Progenitor cell of endocrine pancreas (in vitro differentiated cells): ENCODE measurements around the gene LSM2. TPM values are rescaled to one million over a fixed set of nuclear protein-coding genes. Genes with fewer than 3 reads are reported as not detected.
"Not testable (repeated sequence)": the region's sequence is repeated elsewhere in the genome, so short reads cannot be mapped to it uniquely, and the experiment has no call there.

Experiments used
- DNase-seq: peaks from one replicate; pipeline ENCODE4 v3.0.0; 2021; ENCODE audit warnings: low spot score; ENCODE audit not compliant: unreplicated experiment
- H3K27ac Mint-ChIP-seq: 2 replicates; pipeline ENCODE4 v1.8.0; 2021; ENCODE audit warnings: mild to moderate bottlenecking, moderate library complexity, mixed read lengths
- H3K27me3 Mint-ChIP-seq: 2 replicates; pipeline ENCODE4 v1.8.0; 2021; ENCODE audit warnings: mixed read lengths
- H3K36me3 Mint-ChIP-seq: 2 replicates; pipeline ENCODE4 v1.8.0; 2022; ENCODE audit warnings: mixed read lengths; ENCODE audit not compliant: insufficient read depth
- H3K4me1 Mint-ChIP-seq: 2 replicates; pipeline ENCODE4 v1.8.0; 2021; ENCODE audit warnings: low read depth, mixed read lengths
- H3K4me3 Mint-ChIP-seq: 2 replicates; pipeline ENCODE4 v1.8.0; 2021; ENCODE audit warnings: low read depth, mild to moderate bottlenecking, moderate library complexity, mixed read lengths
- H3K9me3 Mint-ChIP-seq: 2 replicates; pipeline ENCODE4 v1.8.0; 2021; ENCODE audit warnings: low read depth, mixed read lengths
- total RNA-seq: library from RNA; stranded (reverse); gene quantifications from 2 replicates; pipeline ENCODE4 v1.2.1, GENCODE V29; 2021
- TF ChIP-seq, protein P1 (sequence below): fragments of 200-600 bp; sonication (generic); IDR thresholded peaks from one replicate; pipeline ENCODE4 v1.5.0; 2021; ENCODE audit warnings: antibody characterized with exemption, mild to moderate bottlenecking; ENCODE audit not compliant: unreplicated experiment

Gene LSM2
- total RNA-seq, 1 donor from 2014 or later = 80.4 TPM

DNA sequence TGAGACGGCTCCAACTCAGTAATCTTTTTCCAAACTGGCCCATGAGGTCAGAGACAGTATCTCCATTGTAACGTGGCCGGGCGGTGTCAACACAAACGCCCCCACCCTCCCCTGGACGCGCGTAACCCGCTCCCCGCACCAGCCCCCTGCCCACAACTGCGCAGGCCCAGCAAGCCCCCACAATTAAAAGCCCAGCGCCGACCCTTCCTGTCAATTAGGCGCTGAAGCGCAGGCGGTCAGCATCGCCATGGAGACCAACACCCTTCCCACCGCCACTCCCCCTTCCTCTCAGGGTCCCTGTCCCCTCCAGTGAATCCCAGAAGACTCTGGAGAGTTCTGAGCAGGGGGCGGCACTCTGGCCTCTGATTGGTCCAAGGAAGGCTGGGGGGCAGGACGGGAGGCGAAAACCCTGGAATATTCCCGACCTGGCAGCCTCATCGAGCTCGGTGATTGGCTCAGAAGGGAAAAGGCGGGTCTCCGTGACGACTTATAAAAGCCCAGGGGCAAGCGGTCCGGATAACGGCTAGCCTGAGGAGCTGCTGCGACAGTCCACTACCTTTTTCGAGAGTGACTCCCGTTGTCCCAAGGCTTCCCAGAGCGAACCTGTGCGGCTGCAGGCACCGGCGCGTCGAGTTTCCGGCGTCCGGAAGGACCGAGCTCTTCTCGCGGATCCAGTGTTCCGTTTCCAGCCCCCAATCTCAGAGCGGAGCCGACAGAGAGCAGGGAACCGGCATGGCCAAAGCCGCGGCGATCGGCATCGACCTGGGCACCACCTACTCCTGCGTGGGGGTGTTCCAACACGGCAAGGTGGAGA lies 8.5 kb upstream of the LSM2 start, which contains the start of the genes HSPA1A and HSPA1L:
HSPA1A (plus strand) TSS at position 519 of the 814 bp plus-strand sequence; CDS start at position 733, 214 bp downstream.
HSPA1L (minus strand) TSS at position 259 of the 814 bp plus-strand sequence. CDS start 3,311 bp downstream, outside the sequence.
- H3K27ac Mint-ChIP-seq = peak within 1 kb of the TSS; percentile 98
- TF ChIP-seq, protein P1, sequence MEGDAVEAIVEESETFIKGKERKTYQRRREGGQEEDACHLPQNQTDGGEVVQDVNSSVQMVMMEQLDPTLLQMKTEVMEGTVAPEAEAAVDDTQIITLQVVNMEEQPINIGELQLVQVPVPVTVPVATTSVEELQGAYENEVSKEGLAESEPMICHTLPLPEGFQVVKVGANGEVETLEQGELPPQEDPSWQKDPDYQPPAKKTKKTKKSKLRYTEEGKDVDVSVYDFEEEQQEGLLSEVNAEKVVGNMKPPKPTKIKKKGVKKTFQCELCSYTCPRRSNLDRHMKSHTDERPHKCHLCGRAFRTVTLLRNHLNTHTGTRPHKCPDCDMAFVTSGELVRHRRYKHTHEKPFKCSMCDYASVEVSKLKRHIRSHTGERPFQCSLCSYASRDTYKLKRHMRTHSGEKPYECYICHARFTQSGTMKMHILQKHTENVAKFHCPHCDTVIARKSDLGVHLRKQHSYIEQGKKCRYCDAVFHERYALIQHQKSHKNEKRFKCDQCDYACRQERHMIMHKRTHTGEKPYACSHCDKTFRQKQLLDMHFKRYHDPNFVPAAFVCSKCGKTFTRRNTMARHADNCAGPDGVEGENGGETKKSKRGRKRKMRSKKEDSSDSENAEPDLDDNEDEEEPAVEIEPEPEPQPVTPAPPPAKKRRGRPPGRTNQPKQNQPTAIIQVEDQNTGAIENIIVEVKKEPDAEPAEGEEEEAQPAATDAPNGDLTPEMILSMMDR = no peak
- peak; percentile 62 for DNase-seq
- H3K4me3 Mint-ChIP-seq = peak within 1 kb of the TSS; percentile 75
- peaks cover 4% of the 10 kb centered on the region for H3K9me3 Mint-ChIP-seq
- no peaks in the 10 kb centered on the region for H3K27me3 Mint-ChIP-seq
- H3K36me3 Mint-ChIP-seq = peaks cover 8% of the 10 kb centered on the region
- H3K4me1 Mint-ChIP-seq = peaks cover 14% of the 10 kb centered on the region

DNA sequence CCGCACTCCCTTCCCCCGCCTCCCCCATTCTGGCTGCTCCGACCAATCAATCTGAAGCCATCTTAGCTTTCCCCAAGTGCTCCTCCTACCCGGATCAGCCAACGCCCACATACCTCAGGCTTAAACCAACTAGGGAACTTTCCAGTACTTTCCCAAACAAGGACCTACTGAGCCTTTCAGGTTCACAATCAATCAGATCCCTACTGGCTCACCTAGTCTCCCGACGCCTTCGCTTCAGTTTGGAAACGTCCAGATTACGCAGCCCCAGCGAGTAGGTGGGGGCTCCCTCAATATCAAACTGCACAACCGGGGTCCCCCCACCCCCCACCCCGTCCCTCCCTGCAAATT lies 7.9 kb upstream of the LSM2 start:
- Mint-ChIP-seq H3K27me3 (no peaks in the 10 kb centered on the region), H3K27ac (peak overlapping the region; percentile 98), H3K4me1 (peaks cover 12% of the 10 kb centered on the region), H3K36me3 (peaks cover 8% of the 10 kb centered on the region), H3K9me3 (peaks cover 4% of the 10 kb centered on the region), H3K4me3 (peak overlapping the region; percentile 75)
- TF ChIP-seq, protein P1 = no peak
- DNase-seq = peak; percentile 67

DNA sequence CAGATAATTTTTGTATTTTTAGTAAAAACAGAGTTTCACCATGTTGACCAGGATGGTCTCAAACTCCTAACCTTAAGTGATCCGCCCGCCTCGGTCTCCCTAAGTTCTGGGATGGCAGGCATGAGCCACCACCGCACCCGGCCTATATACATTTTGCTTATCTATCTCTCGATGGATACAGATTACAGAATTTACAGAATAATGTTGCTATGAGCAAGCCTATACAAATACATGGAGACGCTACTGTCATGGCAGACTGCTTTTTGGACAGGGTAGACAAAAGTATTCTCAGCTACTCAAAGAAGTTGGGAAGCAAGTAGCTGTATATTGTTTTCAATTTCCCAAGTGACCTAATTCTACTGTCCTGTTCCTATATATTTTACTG lies 6.7 kb upstream of the LSM2 start:
- no peaks in the 10 kb centered on the region for H3K27me3 Mint-ChIP-seq

DNA sequence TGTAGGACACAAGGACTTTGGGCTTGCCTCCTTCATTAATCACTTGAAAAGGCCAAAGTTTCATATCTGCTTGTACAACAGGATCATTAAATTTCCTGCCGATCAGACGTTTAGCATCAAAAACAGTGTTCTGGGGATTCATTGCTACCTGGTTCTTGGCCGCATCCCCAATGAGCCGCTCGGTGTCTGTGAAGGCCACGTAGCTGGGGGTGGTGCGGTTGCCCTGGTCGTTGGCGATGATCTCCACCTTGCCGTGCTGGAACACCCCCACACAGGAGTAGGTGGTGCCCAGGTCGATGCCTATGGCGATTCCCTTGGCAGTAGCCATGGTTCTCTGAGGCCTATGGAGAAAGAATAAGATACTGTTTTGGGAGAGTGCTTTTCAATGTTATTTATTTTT lies 4.9 kb upstream of the LSM2 start:
- Mint-ChIP-seq H3K4me1 (peaks cover 9% of the 10 kb centered on the region), H3K4me3 (no peak overlapping the region), H3K36me3 (peaks cover 2% of the 10 kb centered on the region), H3K27me3 (no peaks in the 10 kb centered on the region), H3K27ac (no peak overlapping the region), H3K9me3 (no peaks in the 10 kb centered on the region)
- no peak for DNase-seq
- TF ChIP-seq, protein P1 = no peak

More for the DNA sequence above, 6.7 kb upstream of the LSM2 start:
- Mint-ChIP-seq H3K4me3 (peak overlapping the region; percentile 62), H3K36me3 (peaks cover 8% of the 10 kb centered on the region), H3K9me3 (peaks cover 4% of the 10 kb centered on the region), H3K4me1 (peaks cover 12% of the 10 kb centered on the region), H3K27ac (peak overlapping the region; percentile 90)
- DNase-seq = no peak
- TF ChIP-seq, protein P1 = no peak

DNA sequence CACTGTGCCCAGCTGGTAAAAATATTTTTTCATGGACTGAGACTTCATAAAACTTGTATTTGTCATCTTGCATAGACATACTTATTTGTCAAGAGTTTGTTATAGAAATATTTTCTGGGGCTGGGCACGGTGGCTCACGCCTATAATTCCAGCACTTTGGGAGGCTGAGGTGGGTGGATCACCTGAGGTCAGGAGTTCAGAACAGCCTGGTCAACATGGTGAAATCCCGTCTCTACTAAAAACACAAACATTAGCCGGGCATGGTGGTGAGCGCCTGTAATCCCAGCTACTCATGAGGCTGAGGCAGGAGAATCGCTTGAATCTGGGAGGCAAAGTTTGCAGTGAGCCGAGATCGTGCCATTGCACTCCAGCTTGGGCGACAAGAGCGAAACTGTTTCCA lies 1.8 kb upstream of the LSM2 start:
- not testable (repeated sequence) for DNase-seq, H3K27me3 Mint-ChIP-seq, H3K4me1 Mint-ChIP-seq, H3K27ac Mint-ChIP-seq, H3K9me3 Mint-ChIP-seq, H3K4me3 Mint-ChIP-seq, H3K36me3 Mint-ChIP-seq

DNA sequence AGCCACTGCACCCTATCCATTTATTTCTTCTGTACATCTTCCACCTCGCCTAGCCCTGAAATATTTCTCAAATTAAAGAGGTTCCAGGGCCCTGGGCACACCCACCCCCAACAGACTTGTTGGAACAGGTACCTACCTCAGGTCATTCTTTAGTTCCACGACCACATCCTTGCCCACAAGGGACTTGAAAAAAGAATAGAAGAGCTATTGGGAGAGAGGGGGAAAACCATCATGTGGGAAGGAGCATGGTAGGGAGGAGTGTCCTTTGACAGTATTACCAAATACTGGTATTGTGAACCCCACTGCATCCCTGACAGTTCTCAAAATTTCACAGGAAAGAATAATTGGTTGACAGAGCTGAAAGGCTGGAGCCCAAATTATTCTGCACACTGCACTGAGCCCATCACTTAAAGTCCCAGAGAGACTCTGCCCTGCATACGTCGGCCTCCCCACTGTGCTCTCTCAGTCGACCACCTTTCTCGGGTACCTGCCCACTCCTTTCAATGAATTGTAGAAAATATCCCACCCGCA lies 762 bp downstream of the LSM2 start:
- TF ChIP-seq, protein P1 = no peak
- H3K4me1 Mint-ChIP-seq = peaks cover 8% of the 10 kb centered on the region
- no peaks in the 10 kb centered on the region for H3K27me3 Mint-ChIP-seq
- no peaks in the 10 kb centered on the region for H3K9me3 Mint-ChIP-seq
- no peak for DNase-seq
- peak overlapping the region; percentile 88 for H3K27ac Mint-ChIP-seq
- H3K4me3 Mint-ChIP-seq = peak overlapping the region; percentile 89
- peaks cover 3% of the 10 kb centered on the region for H3K36me3 Mint-ChIP-seq

DNA sequence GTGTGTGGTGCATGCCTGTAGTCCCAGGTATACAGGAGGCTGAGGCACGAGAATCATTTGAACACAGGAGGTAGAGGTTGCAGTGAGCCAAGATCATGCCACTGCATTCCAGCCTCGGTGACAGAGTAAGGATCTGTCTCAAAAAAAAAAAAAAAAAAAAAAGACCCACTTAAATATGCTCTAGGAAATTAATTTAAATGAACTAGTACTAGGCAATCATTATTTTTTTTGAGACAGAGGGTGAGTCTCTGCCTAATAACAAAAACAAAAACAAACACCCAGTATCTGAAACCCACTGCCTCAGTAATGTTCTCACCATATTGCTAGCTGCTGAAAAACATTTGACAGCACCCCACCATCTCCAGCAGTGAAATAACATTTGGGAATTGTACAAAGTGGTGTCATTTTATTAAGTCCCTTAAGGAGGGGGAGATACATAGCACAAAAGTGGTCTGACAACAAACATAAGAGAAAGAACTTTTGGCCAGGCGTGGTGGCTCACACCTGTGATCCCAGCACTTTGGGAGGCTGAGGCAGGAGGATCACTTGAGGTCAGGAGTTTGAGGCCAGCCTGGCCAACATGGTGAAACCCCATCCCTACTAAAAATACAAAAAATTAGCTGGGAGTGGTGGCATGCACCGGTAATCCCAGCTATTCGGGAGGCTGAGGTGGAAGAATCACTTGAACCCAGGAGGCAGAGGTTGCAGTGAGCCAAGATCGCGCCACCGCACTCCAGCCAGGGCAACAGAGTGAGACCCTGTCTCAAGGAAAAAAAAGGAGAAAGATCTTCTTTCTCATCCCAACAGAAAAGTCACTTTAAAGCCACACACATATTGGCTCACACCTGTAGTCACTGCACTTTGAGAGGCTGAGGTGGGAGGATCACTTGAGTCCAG lies 5.5 kb downstream of the LSM2 start:
- not testable (repeated sequence) for H3K36me3 Mint-ChIP-seq, DNase-seq, H3K4me3 Mint-ChIP-seq, H3K9me3 Mint-ChIP-seq, H3K27me3 Mint-ChIP-seq, H3K4me1 Mint-ChIP-seq, H3K27ac Mint-ChIP-seq
